H1 (cell line): Measurements from ENCODE around the gene GARNL3. TPM values are rescaled to one million over a fixed set of nuclear protein-coding genes. Genes with fewer than 3 reads are reported as not detected.

Experiments
- ASH2L ChIP-seq: fragments of 200-600, 300-600 bp; sonication (generic); IDR thresholded peaks from one replicate; pipeline ENCODE4 v1.7.1; 2017; ENCODE audit warnings: low read length
- BACH1 ChIP-seq: IDR thresholded peaks from 2 replicates; pipeline ENCODE4 v1.6.1; 2012; ENCODE audit warnings: low read length, improper control_type of control experiment
- BRCA1 ChIP-seq: IDR thresholded peaks from 2 replicates; pipeline ENCODE4 v1.6.1; 2012; ENCODE audit warnings: low read depth, low read length, improper control_type of control experiment
- CHD2 ChIP-seq: IDR thresholded peaks from 2 replicates; pipeline ENCODE4 v1.6.1; 2012; ENCODE audit warnings: low read length, improper control_type of control experiment
- EGR1 ChIP-seq: IDR thresholded peaks from 2 replicates; pipeline ENCODE4 v1.6.1; 2011; ENCODE audit warnings: low read depth, low read length, borderline replicate concordance
- EP300 ChIP-seq, 2 experiments: IDR thresholded peaks; 1 replicate in 1 of 2; 2 replicates in 1 of 2; pipeline ENCODE4 v1.6.1; 2011 to 2012; ENCODE audit warnings: low read depth in 2 of 2, low read length in 2 of 2, mild to moderate bottlenecking in 2 of 2, borderline replicate concordance in 1 of 2, inconsistent platforms in 1 of 2, moderate library complexity in 1 of 2
- GTF2F1 ChIP-seq: IDR thresholded peaks from 2 replicates; pipeline ENCODE4 v1.6.1; 2012; ENCODE audit warnings: low read depth, low read length, improper control_type of control experiment, borderline replicate concordance
- KDM1A ChIP-seq: fragments of 200-600, 300-600 bp; sonication (generic); IDR thresholded peaks from 2 replicates; pipeline ENCODE4 v1.7.1; 2016; ENCODE audit warnings: mild to moderate bottlenecking, low read length, borderline replicate concordance
- NANOG ChIP-seq: IDR thresholded peaks from 2 replicates; pipeline ENCODE4 v1.6.1; 2011; ENCODE audit warnings: low read length, low read depth, mild to moderate bottlenecking, inconsistent platforms; ENCODE audit not compliant: insufficient read depth, poor library complexity, severe bottlenecking
- NRF1 ChIP-seq: IDR thresholded peaks from 2 replicates; pipeline ENCODE4 v1.6.1; 2011; ENCODE audit warnings: mild to moderate bottlenecking, low read depth, low read length, improper control_type of control experiment
- POLR2AphosphoS5 ChIP-seq: IDR thresholded peaks from 2 replicates; pipeline ENCODE4 v1.6.1; 2011; ENCODE audit warnings: low read depth, low read length
- SAP30 ChIP-seq: fragments of 300-600 bp; sonication (generic); IDR thresholded peaks from 2 replicates; pipeline ENCODE4 v1.7.1; 2012; ENCODE audit warnings: low read length, moderate library complexity, mild to moderate bottlenecking, inconsistent platforms; ENCODE audit not compliant: insufficient read depth, insufficient replicate concordance
- SUZ12 ChIP-seq: fragments of 200-600 bp; sonication (generic); IDR thresholded peaks from 2 replicates; pipeline ENCODE4 v1.6.1; 2012; ENCODE audit warnings: mild to moderate bottlenecking, inconsistent platforms, low read length, moderate library complexity, mixed read lengths
- TAF7 ChIP-seq: optimal IDR thresholded peaks from 2 replicates; pipeline ENCODE3; 2011; ENCODE audit warnings: low read depth, mild to moderate bottlenecking, inconsistent platforms, low read length, moderate library complexity, borderline replicate concordance
- TBP ChIP-seq: IDR thresholded peaks from 2 replicates; pipeline ENCODE4 v1.6.1; 2011; ENCODE audit warnings: low read depth, low read length, improper control_type of control experiment
- TCF12 ChIP-seq: IDR thresholded peaks from 2 replicates; pipeline ENCODE4 v1.6.1; 2011; ENCODE audit warnings: low read depth, mild to moderate bottlenecking, low read length
- TEAD4 ChIP-seq: IDR thresholded peaks from 2 replicates; pipeline ENCODE4 v1.6.1; 2012; ENCODE audit warnings: low read depth, low read length, inconsistent platforms, mixed read lengths
- YY1 ChIP-seq: IDR thresholded peaks from 2 replicates; pipeline ENCODE4 v1.6.1; 2011; ENCODE audit warnings: low read depth, mild to moderate bottlenecking, low read length
- ZNF274 ChIP-seq: IDR thresholded peaks from 2 replicates; pipeline ENCODE4 v1.7.0; 2012; ENCODE audit warnings: low read length, borderline replicate concordance; ENCODE audit errors: extremely low read depth
- polyA plus RNA-seq, 7 experiments: library from polyadenylated mRNA; depleted of rRNA in 3 of 7; stranded (reverse) in 5 of 7; unstranded in 2 of 7; fragments of >200 nt in 5 of 7; fragments of 200-250 nt in 2 of 7; gene quantifications; 1 replicate in 5 of 7; 2 replicates in 1 of 7; 4 replicates in 1 of 7; pipeline versions ENCODE4 v1.2.1 to v1.2.3, GENCODE V29; 2011 to 2013; ENCODE audit warnings: missing spikeins in 2 of 7, mixed read lengths in 2 of 7
- total RNA-seq: library from RNA; stranded (reverse); fragmentation: NEBNext Ultra II Directional; extraction: Animal tissue kit (Norgen Biotek cat#: 25700); gene quantifications from 2 replicates; pipeline ENCODE4 v1.2.1, GENCODE V29; 2021
- TF ChIP-seq, protein P1 (sequence below): IDR thresholded peaks from 2 replicates; pipeline ENCODE4 v1.6.1; 2012; ENCODE audit warnings: inconsistent platforms
- TF ChIP-seq, protein P2 (sequence below): IDR thresholded peaks from 2 replicates; pipeline ENCODE4 v1.6.1; 2012; ENCODE audit warnings: low read length, inconsistent platforms

The GARNL3 gene
- total and polyA plus RNA-seq, 2 of the 8 experiments (the other 6 are each of a cell fraction or from before 2014, with no cell fraction given): 6.5 to 18.3 TPM

DNA sequence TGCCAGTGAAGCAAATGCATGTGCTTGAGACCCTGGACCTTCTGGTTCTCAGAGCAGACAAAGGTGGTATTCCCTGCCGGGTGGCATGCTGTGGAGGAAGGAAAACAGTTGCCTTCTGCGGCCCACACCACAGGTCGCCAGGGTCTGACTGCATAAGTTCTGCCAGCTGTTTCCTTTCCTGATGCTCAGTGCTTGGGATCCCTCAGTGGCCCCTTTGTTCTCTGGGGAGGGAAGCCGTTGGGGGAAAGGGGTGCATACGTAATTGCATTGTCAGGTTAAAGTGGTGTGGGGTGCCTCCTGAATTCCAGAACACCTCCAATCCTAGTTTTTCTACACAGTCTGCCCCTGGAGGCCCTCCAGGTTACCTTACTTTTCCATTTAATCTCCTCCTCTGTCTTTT, 89.3 kb downstream of the GARNL3 start (continued):
- TF ChIP-seq SAP30 (peak; percentile 47), EP300 (IDR thresholded peaks at IDR 0.05; ENCODE audit: borderline replicate concordance in 1 of 2, low read depth in 2 of 2, low read length in 2 of 2) (peak in 1 of 2 experiments; percentile 80; a peak in 1 of 3 replicates), ASH2L (peak; percentile 58), SUZ12 (no peak), YY1 (0 out of 2 replicates have a peak, but pooled peaks have one; percentile 29), POLR2AphosphoS5 (peak; percentile 53; the same call in 1 of the 2 replicates), KDM1A (peak; percentile 47; the same call in 1 of the 2 replicates), TBP (0 out of 2 replicates have a peak, but pooled peaks have one; percentile 36), BRCA1 (no peak), ZNF274 (no peak), CHD2 (no peak), TAF7 (peak; percentile 75), GTF2F1 (no peak), BACH1 (no peak), TCF12 (peak; percentile 69; the same call in 1 of the 2 replicates), NRF1 (no peak), TEAD4 (peak; percentile 64; the same call in 1 of the 2 replicates), NANOG (peak; percentile 70), EGR1 (peak; percentile 71)
- TF ChIP-seq, protein P1, sequence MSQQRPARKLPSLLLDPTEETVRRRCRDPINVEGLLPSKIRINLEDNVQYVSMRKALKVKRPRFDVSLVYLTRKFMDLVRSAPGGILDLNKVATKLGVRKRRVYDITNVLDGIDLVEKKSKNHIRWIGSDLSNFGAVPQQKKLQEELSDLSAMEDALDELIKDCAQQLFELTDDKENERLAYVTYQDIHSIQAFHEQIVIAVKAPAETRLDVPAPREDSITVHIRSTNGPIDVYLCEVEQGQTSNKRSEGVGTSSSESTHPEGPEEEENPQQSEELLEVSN: no peak
- TF ChIP-seq, protein P2, sequence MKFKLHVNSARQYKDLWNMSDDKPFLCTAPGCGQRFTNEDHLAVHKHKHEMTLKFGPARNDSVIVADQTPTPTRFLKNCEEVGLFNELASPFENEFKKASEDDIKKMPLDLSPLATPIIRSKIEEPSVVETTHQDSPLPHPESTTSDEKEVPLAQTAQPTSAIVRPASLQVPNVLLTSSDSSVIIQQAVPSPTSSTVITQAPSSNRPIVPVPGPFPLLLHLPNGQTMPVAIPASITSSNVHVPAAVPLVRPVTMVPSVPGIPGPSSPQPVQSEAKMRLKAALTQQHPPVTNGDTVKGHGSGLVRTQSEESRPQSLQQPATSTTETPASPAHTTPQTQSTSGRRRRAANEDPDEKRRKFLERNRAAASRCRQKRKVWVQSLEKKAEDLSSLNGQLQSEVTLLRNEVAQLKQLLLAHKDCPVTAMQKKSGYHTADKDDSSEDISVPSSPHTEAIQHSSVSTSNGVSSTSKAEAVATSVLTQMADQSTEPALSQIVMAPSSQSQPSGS: peak; percentile 89
